Colonic mucosa (tissue), 4 donors: Measurements from ENCODE around the gene GIPC3. TPM values are rescaled to one million over a fixed set of nuclear protein-coding genes. Genes with fewer than 3 reads are reported as not detected.

Source experiments
- DNase-seq: peaks from one replicate; pipeline ENCODE4 v3.0.0-alpha.2; 2020
- H3K27ac ChIP-seq: fragments of 200-600 bp; one replicate; pipeline ENCODE4 v1.8.0; 2021
- H3K27me3 ChIP-seq: fragments of 200-600 bp; one replicate; pipeline ENCODE4 v1.8.0; 2021
- H3K36me3 ChIP-seq: fragments of 200-600 bp; one replicate; pipeline ENCODE4 v1.8.0; 2021
- H3K4me1 ChIP-seq: fragments of 200-600 bp; one replicate; pipeline ENCODE4 v1.8.0; 2021; ENCODE audit warnings: mild to moderate bottlenecking
- H3K4me3 ChIP-seq: fragments of 200-600 bp; one replicate; pipeline ENCODE4 v1.8.0; 2021
- H3K9ac ChIP-seq, 2 donors: one replicate each; pipeline ENCODE4 v1.7.0; 2013; ENCODE audit warnings: control low read depth in 2 of 2, low read depth in 2 of 2, low read length in 2 of 2
- H3K9me3 ChIP-seq: fragments of 200-600 bp; one replicate; pipeline ENCODE4 v1.8.0; 2021
- CTCF ChIP-seq: fragments of 200-600 bp; IDR thresholded peaks from one replicate; pipeline ENCODE4 v1.8.0; 2022; ENCODE audit warnings: antibody characterized with exemption, mild to moderate bottlenecking
- intact Hi-C: fragments of 100-400 bp; cut with DNase I; formaldehyde crosslinking; loops from one replicate; pipeline ENCODE4 v1.14.1; 2022
- total RNA-seq, 2 donors: library from RNA; stranded (reverse); fragmentation: NEBNext Ultra II Directional in 1 of 2; extraction: Animal tissue kit (Norgen Biotek cat#: 25700) in 1 of 2; gene quantifications; one replicate each; pipeline ENCODE4 v1.2.1, GENCODE V29; 2021
- donor health status: healthy.
- donor health status: DM: no; HTN: no; CAD: no.
- donor health status: DM: no; HTN: no; CAD: no.

GIPC3 gene
- total RNA-seq, 2 donors from 2014 or later = 0.40 to 1.1 TPM

GRCh38 chr19:3631053-3631861 lies 46.0 kb downstream of the GIPC3 start:
- no peak for DNase-seq
- no peaks in the 10 kb centered on the region for H3K9me3 ChIP-seq
- TF ChIP-seq CTCF = no peak
- H3K9ac ChIP-seq = no peak overlapping the region
- H3K27me3 ChIP-seq = no peaks in the 10 kb centered on the region
- H3K27ac ChIP-seq = no peak overlapping the region
- H3K36me3 ChIP-seq = no peaks in the 10 kb centered on the region
- H3K4me3 ChIP-seq = no peak overlapping the region
- H3K4me1 ChIP-seq = peaks cover 4% of the 10 kb centered on the region
- intact Hi-C loops = no loop called here

GRCh38 chr19:3632098-3632497 lies 46.8 kb downstream of the GIPC3 start:
- no peak overlapping the region for H3K4me3 ChIP-seq
- no peak for TF ChIP-seq CTCF
- no peak overlapping the region for H3K27ac ChIP-seq
- intact Hi-C loops = no loop called here
- H3K36me3 ChIP-seq = no peaks in the 10 kb centered on the region
- H3K4me1 ChIP-seq = peaks cover 4% of the 10 kb centered on the region
- H3K9me3 ChIP-seq = no peaks in the 10 kb centered on the region
- DNase-seq = no peak
- H3K9ac ChIP-seq = no peak overlapping the region
- H3K27me3 ChIP-seq = no peaks in the 10 kb centered on the region

- no peaks in the 10 kb centered on the region for H3K9me3 ChIP-seq
- H3K4me3 ChIP-seq = no peak overlapping the region
- no peaks in the 10 kb centered on the region for H3K27me3 ChIP-seq
- intact Hi-C loops = no loop called here
- H3K9ac ChIP-seq = no peak overlapping the region
- no peaks in the 10 kb centered on the region for H3K4me1 ChIP-seq
- TF ChIP-seq CTCF = no peak
- DNase-seq = no peak
- no peak overlapping the region for H3K27ac ChIP-seq
- H3K36me3 ChIP-seq = no peaks in the 10 kb centered on the region
Measured at GRCh38 chr19:3632739-3633558, 47.7 kb downstream of the GIPC3 start.

GRCh38 chr19:3633559-3633988 lies 48.3 kb downstream of the GIPC3 start:
- DNase-seq = no peak
- Histone ChIP-seq H3K9ac (no peak overlapping the region), H3K4me1 (no peaks in the 10 kb centered on the region), H3K4me3 (no peak overlapping the region), H3K36me3 (no peaks in the 10 kb centered on the region), H3K9me3 (no peaks in the 10 kb centered on the region), H3K27ac (no peak overlapping the region), H3K27me3 (no peaks in the 10 kb centered on the region)
- no peak for TF ChIP-seq CTCF
- intact Hi-C loops = no loop called here

GRCh38 chr19:3634496-3635045 lies 49.3 kb downstream of the GIPC3 start:
- intact Hi-C loops = no loop called here
- TF ChIP-seq CTCF = no peak
- no peaks in the 10 kb centered on the region for H3K27me3 ChIP-seq
- H3K9ac ChIP-seq = no peak overlapping the region
- no peak overlapping the region for H3K4me3 ChIP-seq
- H3K27ac ChIP-seq = no peak overlapping the region
- H3K9me3 ChIP-seq = no peaks in the 10 kb centered on the region
- no peak for DNase-seq
- H3K36me3 ChIP-seq = no peaks in the 10 kb centered on the region
- H3K4me1 ChIP-seq = no peaks in the 10 kb centered on the region
